ENCODE measurements around the gene ACBD6. TPM values are rescaled to one million over a fixed set of nuclear protein-coding genes. Genes with fewer than 3 reads are reported as not detected.

ACBD6 gene
- total RNA-seq, 4 donors from 2014 or later: 33.3 to 44.0 (median 42.6) TPM

DNA sequence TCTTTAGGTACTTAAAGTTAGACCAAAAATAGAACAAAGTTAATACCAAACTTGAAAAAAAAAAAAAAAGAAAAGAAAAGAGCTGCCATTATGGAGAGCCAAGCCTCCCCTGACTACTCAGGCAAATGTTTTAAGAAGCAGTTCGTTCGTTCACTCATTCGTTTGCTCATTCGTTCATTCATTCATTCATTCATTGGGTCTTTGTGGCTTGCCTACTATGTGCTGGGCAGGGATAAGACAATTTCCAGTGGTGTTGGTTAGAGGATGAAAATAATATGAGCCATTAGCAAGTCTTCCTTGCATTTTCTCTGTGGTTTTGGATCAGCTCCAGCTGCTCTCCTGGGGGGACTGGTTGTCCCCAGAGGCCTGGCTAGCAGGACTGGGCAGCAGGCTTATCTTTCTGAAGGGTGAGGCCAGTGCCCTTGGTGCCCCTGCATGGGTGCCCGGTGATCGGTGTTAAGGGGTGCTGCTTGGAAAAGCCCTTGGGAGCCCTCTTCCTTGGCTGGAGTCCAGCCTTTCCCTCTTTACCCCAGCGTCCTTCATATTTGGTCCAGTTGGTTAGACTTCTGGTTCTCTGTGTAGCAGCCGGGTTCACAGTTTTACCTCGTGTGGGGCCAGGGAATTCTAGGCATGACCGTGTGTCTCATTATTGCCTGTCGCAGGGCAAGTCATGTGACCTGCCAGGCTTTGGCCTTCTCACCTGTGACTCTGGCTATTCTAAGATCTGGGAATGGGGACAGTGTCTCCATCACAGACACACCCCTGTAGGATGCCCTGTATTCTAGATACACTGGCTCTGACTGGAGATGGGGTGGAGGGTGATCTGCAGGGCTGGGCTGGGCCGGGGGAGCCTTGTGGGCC is 239.5 kb downstream of the ACBD6 start:
- WGBS: 81% methylated on average over 11 of the region's 12 CpGs
- no peak for DNase-seq (ENCODE audit: extremely low spot score)

DNA sequence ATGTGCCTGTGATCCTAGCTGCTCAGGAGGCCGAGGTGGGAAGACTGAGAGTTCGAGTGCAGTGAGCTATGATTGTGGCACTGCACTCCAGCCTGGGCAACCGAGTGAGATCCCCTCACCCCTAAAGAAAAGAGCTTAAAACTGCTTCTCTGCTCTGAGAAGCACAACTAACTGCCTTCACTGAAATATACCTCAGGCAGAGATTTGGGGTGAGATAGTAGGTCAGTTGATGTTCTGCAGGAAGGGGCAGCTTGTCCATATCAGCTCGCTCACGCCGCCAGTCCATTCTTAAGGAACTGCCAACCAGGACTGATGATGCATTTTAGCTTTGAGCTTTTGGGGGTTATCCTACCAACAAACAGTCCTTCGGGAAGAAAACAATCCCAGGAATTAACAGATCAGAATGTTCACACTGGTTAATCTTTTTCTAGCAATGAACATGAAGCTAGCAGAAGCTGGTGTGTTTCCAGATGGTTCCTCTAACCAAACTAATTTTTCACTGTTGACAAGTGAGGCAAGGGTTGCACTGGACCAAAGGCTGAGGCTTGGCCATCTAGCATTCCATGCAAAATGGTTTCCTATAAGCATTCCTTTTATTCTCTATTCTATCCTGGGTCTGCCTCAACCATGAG is 240.7 kb downstream of the ACBD6 start:
- Histone ChIP-seq H3K27ac (replicated peaks in 1 of 4) (no peak overlapping the region), H3K9me3 (no peaks in the 10 kb centered on the region), H3K27me3 (peaks cover 0 to 67% (median 12%) of the 10 kb centered on the region in 4 donors), H3K4me1 (peaks cover 0 to 15% (median 11%) of the 10 kb centered on the region in 4 donors), H3K4me3 (no peak overlapping the region), H3K36me3 (no peaks in the 10 kb centered on the region)
- TF ChIP-seq, protein P1, sequence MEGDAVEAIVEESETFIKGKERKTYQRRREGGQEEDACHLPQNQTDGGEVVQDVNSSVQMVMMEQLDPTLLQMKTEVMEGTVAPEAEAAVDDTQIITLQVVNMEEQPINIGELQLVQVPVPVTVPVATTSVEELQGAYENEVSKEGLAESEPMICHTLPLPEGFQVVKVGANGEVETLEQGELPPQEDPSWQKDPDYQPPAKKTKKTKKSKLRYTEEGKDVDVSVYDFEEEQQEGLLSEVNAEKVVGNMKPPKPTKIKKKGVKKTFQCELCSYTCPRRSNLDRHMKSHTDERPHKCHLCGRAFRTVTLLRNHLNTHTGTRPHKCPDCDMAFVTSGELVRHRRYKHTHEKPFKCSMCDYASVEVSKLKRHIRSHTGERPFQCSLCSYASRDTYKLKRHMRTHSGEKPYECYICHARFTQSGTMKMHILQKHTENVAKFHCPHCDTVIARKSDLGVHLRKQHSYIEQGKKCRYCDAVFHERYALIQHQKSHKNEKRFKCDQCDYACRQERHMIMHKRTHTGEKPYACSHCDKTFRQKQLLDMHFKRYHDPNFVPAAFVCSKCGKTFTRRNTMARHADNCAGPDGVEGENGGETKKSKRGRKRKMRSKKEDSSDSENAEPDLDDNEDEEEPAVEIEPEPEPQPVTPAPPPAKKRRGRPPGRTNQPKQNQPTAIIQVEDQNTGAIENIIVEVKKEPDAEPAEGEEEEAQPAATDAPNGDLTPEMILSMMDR (IDR thresholded peaks at IDR 0.05): no peak
- no peak for TF ChIP-seq POLR2AphosphoS5 (IDR thresholded peaks at IDR 0.05)
- no peak for TF ChIP-seq EP300 (IDR thresholded peaks at IDR 0.05)
- TF ChIP-seq POLR2A (IDR thresholded peaks at IDR 0.05; ENCODE audit: low read depth): no peak
- WGBS: 80% methylated on average over 7 of the region's 7 CpGs
- intact Hi-C loops (cut with DNase I): no loop called here
- no peak for DNase-seq (ENCODE audit: extremely low spot score)

More for the DNA sequence above, 239.5 kb downstream of the ACBD6 start:
- intact Hi-C loops (cut with DNase I): no loop called here
- peaks cover 0 to 55% (median 10%) of the 10 kb centered on the region in 4 donors for H3K27me3 ChIP-seq
- no peak overlapping the region for H3K4me3 ChIP-seq
- TF ChIP-seq, protein P1 (IDR thresholded peaks at IDR 0.05): no peak
- TF ChIP-seq POLR2AphosphoS5 (IDR thresholded peaks at IDR 0.05) (no peak), POLR2A (IDR thresholded peaks at IDR 0.05; ENCODE audit: low read depth) (no peak), EP300 (IDR thresholded peaks at IDR 0.05) (no peak)
- no peaks in the 10 kb centered on the region for H3K36me3 ChIP-seq
- H3K27ac ChIP-seq (replicated peaks in 1 of 4): no peak overlapping the region
- no peaks in the 10 kb centered on the region for H3K9me3 ChIP-seq
- peaks cover 0 to 15% (median 11%) of the 10 kb centered on the region in 4 donors for H3K4me1 ChIP-seq

DNA sequence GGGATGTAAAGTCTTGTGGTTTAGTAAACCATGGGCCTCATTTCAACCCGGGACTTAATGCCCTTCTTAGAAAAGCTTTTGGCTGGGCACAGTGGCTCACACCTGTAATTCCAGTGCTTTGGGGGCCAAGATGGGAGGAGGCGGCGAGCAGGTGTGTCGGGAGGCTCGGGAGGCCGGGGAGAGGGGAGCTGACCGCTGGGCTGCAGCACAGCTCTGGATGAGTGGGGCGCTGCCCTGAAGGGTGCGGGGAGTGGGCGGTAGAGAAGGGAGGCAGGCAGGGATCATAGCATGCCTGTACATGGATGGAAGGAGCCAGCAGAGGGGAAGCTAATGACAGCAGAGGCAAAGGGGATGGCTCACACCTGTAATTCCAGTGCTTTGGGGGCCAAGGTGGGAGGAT is 241.3 kb downstream of the ACBD6 start:
- 94% methylated on average over 10 of the region's 10 CpGs for WGBS
- intact Hi-C loops (cut with DNase I): no loop called here
- DNase-seq (ENCODE audit: extremely low spot score): no peak
- no peaks in the 10 kb centered on the region for H3K36me3 ChIP-seq
- no peak overlapping the region for H3K4me3 ChIP-seq
- H3K4me1 ChIP-seq: peaks cover 0 to 15% (median 11%) of the 10 kb centered on the region in 4 donors
- H3K27me3 ChIP-seq: peaks cover 0 to 73% (median 14%) of the 10 kb centered on the region in 4 donors
- no peak overlapping the region for H3K27ac ChIP-seq (replicated peaks in 1 of 4)
- no peaks in the 10 kb centered on the region for H3K9me3 ChIP-seq
- TF ChIP-seq EP300 (IDR thresholded peaks at IDR 0.05) (no peak), POLR2A (IDR thresholded peaks at IDR 0.05; ENCODE audit: low read depth) (no peak), POLR2AphosphoS5 (IDR thresholded peaks at IDR 0.05) (no peak)
- TF ChIP-seq, protein P1 (IDR thresholded peaks at IDR 0.05): no peak

DNA sequence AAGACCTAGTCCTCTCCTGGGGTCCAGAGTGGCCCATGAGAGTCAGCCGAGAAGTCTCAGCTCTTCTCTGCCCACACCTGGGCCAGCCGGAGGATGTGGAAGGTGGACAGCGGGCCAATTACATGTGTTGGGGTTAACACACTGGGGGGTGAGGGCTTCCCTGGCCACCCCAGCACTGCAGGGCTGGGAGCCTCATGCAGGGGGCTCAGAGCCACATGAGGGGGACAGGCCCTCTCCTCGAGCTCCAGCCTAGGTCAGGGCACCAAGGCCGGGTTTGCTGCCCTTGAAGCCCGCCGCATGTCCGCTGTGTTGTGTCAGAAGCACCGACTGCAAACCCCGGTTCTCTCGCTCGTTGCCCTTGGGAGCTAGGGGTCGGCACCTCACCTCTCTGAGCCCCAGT is 241.8 kb downstream of the ACBD6 start:
- Histone ChIP-seq H3K27me3 (peaks cover 0 to 78% (median 17%) of the 10 kb centered on the region in 4 donors), H3K36me3 (no peaks in the 10 kb centered on the region), H3K27ac (replicated peaks in 1 of 4) (no peak overlapping the region), H3K4me3 (no peak overlapping the region), H3K9me3 (no peaks in the 10 kb centered on the region), H3K4me1 (peaks cover 0 to 15% (median 11%) of the 10 kb centered on the region in 4 donors)
- intact Hi-C loops (cut with DNase I): no loop called here
- DNase-seq (ENCODE audit: extremely low spot score): no peak
- TF ChIP-seq POLR2AphosphoS5 (IDR thresholded peaks at IDR 0.05) (no peak), EP300 (IDR thresholded peaks at IDR 0.05) (no peak), POLR2A (IDR thresholded peaks at IDR 0.05; ENCODE audit: low read depth) (no peak)
- TF ChIP-seq, protein P1 (IDR thresholded peaks at IDR 0.05): no peak
- 100% methylated on average over 2 of the region's 13 CpGs for WGBS
